Mesenteric fat pad (tissue), 1 donor: ENCODE data around the gene NRM. TPM values are rescaled to one million over a fixed set of nuclear protein-coding genes. Genes with fewer than 3 reads are reported as not detected.
A peak's percentile ranks its signal among the peaks of the same experiment; 100 is the strongest.
"Not testable (repeated sequence)": the region's sequence is repeated elsewhere in the genome, so short reads cannot be mapped to it uniquely, and the experiment has no call there.

Source experiments
- DNase-seq: peaks from one replicate; pipeline ENCODE4 v3.0.0-alpha.2; 2020; ENCODE audit warnings: low spot score
- total RNA-seq: library from RNA; stranded (reverse); fragmentation: NEBNext Ultra II Directional; extraction: Animal tissue kit (Norgen Biotek cat#: 25700); gene quantifications from one replicate; pipeline ENCODE4 v1.2.1, GENCODE V29; 2021
- donor health status: DM: yes; HTN: yes; CAD: no.

The NRM gene
- total RNA-seq, 1 donor from 2014 or later, result 7.3 TPM

DNA sequence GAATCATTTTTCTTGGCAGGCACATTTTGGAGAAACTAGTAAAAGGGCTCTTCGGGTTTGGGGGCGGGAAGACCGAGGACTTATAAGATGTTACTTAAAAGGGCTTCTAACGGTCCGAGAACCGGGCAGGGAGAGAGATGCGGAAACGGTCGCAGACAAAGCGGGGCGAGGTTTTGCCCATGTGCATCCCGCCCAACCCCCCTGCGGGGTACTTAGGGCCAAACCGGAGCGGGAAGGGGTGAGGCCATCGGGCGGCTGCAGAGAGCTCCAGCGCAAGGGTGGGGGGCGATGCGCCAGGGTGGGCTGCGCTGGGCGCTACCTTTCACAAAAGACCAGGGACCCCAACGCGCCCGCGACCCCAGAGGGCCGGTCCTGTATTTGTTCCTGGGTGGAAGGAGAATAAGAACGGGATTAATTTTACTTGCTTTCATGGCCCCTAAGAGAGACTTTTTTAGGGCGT, 30.0 kb upstream of the NRM start:
- DNase-seq, result peak; percentile 93

DNA sequence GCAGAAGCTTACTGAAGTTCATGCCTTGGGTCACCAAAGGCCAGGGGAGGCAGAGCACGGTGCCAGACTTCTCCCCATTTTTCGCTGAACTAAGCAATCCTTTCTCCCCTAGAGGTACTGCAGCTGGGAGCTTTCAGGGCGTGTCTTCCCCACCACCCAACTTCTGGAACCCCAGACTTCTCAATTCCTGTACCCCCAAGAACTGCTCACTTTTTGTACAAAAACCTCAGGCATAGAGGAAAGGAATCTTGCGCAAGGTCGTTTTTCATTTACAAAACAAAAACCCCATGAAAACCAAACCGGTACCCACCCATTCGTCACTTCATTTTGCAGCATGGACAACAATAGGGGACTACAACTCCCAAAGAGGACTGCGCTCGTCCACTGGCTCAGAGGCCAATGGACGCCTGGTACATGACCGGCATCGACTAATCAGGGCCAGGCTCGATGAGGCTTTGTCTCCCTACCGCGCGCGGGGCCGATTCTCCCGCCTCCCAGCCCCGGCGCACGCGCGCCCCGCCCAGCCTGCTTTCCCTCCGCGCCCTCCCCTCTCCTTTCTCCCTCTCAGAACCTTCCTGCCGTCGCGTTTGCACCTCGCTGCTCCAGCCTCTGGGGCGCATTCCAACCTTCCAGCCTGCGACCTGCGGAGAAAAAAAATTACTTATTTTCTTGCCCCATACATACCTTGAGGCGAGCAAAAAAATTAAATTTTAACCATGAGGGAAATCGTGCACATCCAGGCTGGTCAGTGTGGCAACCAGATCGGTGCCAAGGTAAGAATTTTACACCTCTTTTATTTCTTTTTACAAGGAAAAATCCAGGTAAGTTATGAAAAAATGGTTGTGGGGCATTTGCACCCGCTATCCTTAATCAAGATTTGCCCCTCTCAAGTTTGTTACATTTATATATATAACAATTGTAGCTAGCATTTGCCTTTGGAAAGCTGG, 29.3 kb upstream of the NRM start, which contains the start of gene TUBB:
Gene TUBB, plus strand, starts transcription at position 562 of the 947 bp plus-strand sequence. Its CDS starts 155 bp downstream, at position 717.
- DNase-seq, result peak; percentile 99

DNA sequence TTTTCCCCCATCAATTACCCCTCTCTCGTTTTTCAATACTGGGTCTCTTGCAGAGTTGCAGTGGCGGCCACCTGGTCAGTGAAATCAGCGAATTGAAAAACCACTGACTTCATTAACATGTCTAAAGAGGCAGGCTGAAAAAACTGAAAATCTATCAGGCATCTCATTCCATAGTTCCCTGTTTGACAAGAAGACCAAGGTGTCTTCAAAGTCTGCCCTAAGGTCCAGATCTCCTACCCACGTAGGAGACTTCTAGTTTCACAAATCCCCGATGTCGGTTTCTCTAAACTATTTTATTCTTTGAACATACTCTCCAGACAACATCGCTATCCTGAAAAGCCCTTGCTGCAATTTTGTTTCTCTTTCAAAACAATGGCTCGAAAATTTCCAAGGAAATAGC, 28.6 kb upstream of the NRM start:
- no peak for DNase-seq

DNA sequence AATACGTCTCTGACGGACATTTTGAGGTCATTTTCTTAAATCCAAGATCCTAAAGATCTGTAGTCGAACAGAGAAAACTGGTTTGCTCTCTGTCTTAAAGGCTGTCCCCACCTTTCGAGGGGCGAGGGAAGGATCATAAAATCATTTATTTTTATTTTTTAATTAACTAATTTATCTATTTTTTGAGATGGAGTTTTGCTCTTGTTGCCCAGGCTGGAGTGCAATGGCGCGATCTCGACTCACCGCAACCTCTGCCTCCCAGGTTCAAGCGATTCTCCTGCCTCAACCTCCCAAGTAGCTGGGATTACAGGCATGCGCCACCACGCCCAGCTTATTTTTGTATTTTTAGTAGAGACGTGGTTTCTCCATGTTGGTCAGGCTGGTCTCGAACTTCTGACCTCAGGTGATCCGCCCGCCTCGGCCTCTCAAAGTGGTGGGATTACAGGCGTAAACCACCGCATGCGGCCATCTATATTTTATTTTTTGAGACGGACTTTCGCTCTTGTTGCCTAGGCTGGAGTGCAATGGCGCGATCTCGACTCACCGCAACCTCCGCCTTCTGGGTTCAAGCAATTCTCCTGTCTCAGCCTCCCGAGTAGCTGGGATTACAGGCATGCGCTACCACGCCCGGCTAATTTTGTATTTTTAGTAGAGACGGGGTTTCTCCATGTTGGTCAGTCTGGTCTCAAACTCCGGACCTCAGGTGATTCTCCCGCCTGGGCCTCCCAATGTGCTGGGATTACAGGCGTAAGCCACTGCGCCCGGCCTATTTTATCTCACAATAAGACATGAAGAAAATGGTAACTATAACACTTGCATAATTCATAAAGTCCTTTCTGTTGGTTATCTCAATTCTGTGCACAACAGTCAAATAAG, 27.3 kb upstream of the NRM start:
- DNase-seq, result not testable (repeated sequence)

DNA sequence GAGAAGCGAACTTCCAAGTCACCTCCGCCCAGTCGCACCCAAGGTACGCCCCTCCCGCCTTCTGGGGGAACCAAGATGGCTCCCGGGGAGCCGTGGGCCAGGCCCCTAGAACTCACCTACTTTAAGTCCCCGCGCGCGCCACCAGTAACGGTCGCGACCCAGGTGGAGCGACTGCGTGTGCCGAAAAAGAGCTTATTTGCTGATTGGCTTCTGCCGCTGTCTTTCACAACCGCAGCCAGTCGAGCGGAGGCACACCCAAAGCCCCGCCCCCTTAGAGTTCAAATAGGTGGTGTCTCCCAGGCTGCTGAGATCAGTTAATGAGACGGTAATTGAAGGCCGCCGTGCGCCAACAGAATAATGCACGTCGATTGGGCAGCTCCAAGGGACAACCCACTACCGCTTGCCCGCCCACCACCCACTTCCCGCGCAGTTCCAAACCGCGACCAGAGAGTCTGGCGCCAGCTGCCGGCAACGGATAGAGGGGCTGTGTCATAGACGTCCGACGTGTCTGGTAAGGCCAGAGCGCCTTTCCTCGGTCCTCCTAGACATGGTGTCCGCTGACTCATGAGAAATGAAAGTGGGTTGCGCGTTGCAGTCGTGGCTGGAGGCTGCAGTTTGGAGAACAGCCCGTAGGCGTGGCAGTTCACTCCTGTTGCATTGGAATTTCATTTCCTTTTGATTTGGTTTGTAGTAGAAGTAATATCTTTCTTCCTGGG, 26.5 kb upstream of the NRM start, which contains the start of gene MDC1:
Gene MDC1, minus strand, starts transcription at position 153 of the 716 bp plus-strand sequence. CDS start 2,106 bp downstream, outside the sequence.
- DNase-seq, result peak; percentile 100

DNA sequence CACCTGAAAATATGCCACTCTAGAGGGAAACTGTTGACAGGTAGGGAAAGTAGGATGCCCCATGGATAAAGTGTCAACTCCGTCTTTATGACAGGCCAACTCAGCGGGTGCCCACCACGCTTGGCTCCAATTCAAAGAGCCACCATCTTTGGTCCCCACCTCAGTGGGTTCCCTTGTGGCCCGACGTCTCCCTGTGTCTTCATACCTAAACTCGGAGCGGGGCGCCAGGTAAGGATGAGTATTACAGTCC, 26.0 kb upstream of the NRM start:
- no peak for DNase-seq

DNA sequence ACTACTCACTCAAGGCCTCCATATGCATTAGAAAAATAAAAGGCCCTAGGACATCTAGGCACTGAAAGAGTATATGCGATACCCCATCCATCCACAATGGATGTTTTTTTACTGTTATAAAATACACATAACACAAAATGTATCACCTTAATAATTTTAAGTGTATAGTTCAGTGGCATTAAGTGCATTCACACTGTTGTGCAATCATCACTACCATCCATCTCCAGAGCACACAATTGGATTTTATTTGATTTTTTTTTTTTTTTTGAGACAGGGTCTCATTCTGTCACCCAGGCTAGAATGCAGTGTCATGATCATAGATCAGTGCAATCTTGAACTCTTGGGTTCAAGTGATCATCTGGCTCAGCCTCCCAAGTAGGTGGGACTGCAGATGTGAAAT, 23.5 kb upstream of the NRM start:
- DNase-seq, result no peak

DNA sequence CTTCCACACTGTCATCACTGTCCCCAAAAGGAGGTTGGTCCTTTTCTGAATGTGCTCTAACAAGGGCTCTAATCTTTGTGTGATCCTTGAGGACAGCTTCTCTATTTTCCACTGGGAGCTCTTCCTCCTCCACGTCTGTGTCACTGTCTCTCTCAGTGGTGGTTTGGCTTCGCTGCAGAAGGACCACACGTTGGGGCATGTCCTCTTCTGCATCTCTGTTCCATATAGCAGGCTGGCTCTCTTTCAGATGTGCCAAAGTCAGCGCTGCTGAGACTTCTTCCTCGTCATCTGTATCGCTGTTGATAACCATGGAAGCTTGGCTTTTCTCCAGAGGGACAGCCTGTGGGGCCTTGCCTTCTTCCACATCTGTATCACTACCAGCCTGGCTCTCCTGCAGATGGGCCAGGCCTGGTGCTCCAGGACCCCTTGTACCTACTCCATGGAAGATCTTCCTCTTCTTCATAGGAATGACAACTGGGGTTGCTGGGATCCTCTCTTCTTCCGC, 21.7 kb upstream of the NRM start:
- no peak for DNase-seq

DNA sequence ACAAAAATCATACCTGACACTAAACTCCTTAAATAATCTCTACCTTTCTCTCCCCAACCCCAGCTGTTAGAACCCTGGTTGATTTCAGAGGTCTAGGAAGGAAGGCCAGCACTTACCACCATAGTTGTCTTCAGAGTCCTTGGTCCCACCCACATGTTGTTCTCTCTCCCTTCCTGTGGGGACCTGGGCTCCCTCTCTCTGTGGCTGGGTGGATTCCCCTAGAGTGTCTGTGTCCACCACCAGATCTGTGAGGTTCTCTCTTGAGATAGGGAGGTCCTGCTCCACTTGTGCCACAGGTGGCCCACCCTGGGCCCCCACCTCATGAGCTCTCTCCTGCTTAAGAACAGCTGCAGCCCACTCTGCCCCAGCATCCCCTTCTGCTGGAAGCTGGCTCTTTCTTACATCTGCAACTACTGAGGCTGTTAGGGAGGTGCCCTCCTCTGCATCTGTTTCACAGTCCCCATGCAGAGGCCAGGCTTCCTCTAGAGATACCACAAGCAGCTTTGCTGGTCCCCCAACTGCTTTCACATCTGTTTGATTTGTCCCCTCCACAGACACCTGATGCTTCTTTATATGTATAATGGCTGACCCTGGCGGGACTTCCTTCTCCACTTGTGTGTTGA, 21.1 kb upstream of the NRM start:
- DNase-seq, result no peak

DNA sequence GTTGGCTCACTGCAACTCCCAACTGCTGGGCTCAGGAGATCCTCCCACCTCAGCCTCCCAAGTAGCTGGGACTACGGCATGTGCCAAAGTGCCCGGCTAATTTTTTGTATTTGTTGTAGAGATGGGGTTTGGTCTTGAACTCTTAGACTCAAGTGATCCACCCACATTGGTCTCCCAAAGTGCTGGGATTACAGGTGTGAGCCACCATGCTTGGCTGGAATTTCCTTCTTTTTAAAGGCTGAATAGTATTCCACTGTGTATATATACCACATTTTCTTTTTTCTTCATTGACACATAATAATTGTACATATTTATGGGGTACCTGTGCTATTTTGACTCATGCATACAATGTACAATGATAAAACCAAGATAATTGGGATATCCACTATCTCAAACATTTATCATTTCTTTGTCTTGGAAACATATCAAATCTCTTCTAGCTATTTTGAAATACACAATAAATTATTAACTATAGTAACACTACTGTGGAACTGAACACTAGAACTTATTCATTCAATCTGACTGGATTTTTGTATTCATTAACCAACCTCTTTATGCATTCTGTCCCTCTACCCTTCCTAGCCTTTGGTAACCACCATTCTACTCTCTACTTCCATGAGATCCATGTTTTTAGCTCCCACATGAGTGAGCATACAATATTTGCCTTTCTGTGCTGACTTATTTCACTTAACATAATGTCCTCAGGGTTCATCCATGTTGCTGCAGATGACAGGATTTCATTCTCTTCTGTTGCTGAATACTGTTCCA, 18.5 kb upstream of the NRM start:
- DNase-seq, result no peak

DNA sequence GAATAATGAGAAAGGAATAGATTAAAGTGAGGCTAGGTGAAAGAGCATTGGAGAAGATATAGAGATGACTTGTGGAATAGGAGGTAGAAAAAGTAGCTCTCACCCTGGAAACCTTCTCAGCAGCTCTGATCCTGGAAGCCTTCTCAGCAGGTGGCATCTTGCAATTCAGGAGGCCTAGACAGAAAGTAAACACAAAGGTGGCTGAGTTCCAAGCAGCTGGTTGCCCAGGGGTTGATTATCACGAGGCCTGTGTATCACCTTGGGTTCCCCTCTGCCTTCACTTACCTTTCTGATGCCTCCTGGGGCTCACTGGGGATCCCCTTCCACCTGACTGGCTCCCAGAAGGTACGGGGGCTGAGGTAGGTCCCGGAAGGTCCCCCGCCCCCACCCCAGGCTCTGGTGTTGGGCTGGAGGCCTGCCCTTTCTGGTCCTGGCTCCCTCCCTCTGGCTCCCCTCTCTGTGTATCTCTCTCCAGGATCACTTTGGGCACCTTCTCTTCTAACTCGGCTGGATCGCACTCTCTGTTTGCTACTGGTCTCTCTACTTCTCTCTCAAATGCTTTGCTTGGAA, 16.6 kb upstream of the NRM start:
- DNase-seq, result no peak

DNA sequence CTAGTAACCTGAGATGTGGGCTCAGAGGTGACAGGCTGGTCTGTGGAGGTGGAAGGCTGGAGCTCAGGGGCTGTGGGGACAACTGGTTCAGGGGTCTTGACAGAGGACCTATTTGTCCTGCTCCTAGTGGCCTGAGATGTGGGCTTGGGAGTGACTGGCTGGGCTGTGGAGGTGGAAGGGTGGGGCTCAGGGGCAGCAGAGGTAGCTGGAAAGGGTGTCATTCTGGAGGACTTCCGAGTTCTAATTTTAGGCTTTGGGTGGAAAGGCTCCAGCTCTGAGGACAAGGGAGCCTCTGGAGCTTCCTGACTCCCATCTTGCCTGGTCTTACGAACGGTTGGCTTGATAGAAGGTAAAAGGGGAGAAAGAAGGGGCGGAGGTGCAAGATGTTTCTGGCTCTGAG, 14.8 kb upstream of the NRM start:
- no peak for DNase-seq

DNA sequence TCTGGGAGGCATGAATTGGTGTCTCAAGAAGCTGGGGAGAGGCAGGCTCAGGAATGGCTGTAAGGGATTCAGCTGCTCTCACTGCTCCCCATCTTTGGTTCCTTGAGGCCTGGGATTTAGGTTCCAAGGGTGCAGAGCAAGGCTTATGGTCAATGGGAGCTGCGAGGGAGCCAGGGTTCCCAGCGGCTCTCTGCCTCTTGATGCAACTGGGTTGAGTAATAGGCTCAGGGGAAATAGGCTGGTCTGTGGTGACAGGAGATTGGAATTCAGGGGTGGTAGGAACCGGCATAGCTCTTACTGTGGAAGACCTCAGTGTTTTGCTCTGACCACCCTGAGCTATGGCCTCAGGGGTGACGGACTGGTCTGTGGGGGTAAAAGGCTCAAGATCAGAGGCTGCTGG, 13.0 kb upstream of the NRM start:
- DNase-seq, result no peak

DNA sequence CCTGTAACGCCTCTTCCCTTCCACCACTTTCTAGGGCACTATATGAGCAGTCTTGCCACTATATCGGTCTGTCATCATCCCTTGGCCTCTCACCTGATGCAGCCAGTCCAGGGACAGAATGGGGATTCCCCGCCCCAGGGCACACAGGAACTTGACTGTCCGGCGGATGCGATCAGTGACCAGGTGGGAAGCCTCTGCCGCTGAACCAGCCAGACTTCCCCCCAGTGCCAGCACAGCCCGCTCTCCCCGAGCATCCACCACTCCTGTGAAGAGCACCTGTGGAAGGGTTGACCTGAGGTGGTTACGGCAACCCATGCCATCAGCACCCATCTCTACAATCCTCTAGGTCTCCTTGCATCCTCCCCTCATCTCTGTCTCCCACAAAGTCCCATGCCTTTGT, 12.2 kb upstream of the NRM start:
- DNase-seq, result no peak

DNA sequence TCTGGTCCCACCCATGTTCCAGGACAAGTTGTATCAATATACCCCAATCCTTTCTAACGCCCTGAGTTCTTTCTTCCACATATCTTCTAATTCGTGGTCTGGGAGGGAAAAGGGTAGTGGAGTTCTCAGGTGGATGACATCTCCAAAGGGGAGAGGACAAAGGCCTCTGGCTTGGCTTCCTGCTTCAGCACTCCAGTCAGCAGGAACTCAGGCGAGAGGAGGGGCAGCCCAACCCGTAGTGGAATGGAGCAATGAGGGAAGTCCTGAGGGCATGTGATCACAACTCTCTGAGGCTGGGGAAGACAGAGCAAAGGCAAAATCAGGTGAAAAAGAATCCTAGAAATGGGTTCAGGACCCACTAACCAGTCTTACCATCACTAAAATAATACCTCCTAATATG, 9.6 kb upstream of the NRM start:
- no peak for DNase-seq

DNA sequence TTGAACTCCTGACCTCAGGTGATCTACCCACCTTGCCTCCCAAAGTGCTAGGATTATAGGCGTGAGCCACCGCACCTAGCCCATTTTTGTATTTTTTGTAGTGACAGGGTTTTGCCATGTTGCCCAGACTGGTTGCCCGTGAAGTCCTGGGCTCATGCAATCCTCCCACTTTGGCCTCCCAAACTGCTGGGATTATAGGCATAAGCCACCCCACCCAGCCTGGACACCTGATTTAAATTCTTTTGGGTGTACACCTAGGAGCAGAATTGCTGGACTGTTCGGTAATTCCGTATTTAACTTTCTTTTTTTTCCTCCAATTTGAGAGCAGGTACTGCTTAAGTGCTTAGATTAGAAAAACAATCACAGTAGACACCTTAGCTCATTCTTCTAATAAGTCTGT, 5.6 kb upstream of the NRM start:
- DNase-seq, result no peak

DNA sequence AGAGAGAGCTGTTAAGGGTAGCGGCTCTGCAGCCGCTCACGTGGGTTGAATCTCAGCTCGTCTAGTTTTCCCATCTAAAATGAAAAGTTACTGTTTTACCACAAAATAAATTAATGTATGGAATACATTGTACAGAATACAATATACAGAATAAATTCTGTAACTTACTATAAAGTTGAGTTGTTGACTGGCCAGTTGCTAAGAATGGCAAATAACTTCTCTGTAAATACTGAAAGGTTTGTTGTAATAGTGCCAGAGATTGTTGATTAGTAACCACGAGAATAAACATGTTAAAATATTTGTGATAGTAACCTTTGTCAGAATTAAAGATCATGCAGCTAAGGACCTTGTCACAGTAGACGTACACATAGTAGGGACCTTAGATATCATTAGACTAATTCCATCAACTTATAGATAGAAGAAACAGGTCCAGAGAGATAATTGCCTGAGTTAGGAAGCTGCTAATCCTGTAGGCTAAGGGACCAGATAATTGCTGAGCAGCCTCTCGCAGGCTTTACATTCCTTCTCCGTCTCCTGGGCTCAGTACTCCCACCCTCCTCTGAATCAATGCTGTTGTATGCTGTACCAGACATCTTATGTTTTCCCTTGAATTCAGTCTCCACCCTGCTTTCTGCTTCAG, 544 bp upstream of the NRM start:
- DNase-seq, result no peak

DNA sequence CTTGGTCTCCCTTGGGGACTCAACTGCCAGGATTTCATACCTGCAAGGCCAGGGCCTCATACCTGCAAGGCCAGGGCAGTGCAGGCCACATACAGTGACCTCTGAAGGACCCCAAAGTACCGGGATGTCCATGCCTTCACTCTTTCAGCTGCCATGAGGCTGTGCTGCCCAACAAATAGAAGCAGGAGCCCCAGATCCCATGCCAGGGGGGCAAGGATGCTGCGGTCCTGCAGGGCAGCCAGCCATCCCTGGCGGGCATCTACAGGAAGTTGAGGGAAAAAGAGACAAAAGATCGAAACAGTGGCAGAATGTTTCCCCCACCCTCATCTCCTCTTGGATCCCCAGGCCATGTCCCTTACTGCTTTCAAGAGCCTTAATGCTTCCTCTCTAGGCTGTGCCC, 799 bp downstream of the NRM start:
- no peak for DNase-seq
